ENCODE results near the gene KCNJ9.

DNA sequence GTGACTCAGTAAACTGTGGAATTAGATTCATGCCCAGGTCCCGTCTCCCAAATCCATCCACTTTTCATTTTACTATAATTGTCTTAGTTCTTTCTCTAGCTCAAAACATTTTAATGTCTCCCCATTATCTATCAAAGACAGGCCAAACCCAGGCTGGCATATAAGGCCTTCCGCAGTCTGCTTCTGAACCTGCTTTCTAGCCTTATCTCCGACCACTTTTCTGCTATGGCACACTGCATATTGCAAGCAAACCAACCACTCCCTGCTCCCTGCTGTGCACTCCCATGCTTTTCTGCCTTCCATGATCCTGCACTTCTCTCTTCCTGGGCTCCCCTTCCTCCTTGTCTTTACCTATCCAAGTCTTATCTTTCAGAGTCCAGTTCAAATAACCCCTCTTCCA, 32.2 kb upstream of the KCNJ9 start:
- TF ChIP-seq ELF4 (IDR thresholded peaks at IDR 0.05) = no peak
- no peak for TF ChIP-seq TARDBP (IDR thresholded peaks at IDR 0.05)
- no peak for TF ChIP-seq SUZ12 (IDR thresholded peaks at IDR 0.05)
- no peak for TF ChIP-seq SP1 (IDR thresholded peaks at IDR 0.05)
- TF ChIP-seq FOXM1 (IDR thresholded peaks at IDR 0.05; ENCODE audit: borderline replicate concordance) = no peak
- no peak for TF ChIP-seq CTBP1 (IDR thresholded peaks at IDR 0.05; ENCODE audit: borderline replicate concordance)
- no peak for TF ChIP-seq LEF1 (IDR thresholded peaks at IDR 0.05; ENCODE audit: borderline replicate concordance)
- TF ChIP-seq FOXA1 (IDR thresholded peaks at IDR 0.05) = no peak
- no peak for TF ChIP-seq FOXK2 (IDR thresholded peaks at IDR 0.05)
- no peak for TF ChIP-seq ARNT (IDR thresholded peaks at IDR 0.05)
- TF ChIP-seq, protein P1, sequence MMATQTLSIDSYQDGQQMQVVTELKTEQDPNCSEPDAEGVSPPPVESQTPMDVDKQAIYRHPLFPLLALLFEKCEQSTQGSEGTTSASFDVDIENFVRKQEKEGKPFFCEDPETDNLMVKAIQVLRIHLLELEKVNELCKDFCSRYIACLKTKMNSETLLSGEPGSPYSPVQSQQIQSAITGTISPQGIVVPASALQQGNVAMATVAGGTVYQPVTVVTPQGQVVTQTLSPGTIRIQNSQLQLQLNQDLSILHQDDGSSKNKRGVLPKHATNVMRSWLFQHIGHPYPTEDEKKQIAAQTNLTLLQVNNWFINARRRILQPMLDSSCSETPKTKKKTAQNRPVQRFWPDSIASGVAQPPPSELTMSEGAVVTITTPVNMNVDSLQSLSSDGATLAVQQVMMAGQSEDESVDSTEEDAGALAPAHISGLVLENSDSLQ (IDR thresholded peaks at IDR 0.05) = no peak

Measured in HEK293T (cell line).